ENCODE measurements around the gene RPL10. TPM values are rescaled to one million over a fixed set of nuclear protein-coding genes. Genes with fewer than 3 reads are reported as not detected.

Gene RPL10
- total RNA-seq, 4 donors from 2014 or later, result 2,150 to 7,554 (median 4,519) TPM

- WGBS, result 71% methylated on average over 7 of the region's 7 CpGs
- H3K4me1 ChIP-seq, result peaks cover 8 to 21% (median 14%) of the 10 kb centered on the region in 4 donors
- no peak for DNase-seq (ENCODE audit: extremely low spot score)
- no peaks in the 10 kb centered on the region for H3K9me3 ChIP-seq
- no peak overlapping the region for H3K4me3 ChIP-seq
- TF ChIP-seq POLR2AphosphoS5 (IDR thresholded peaks at IDR 0.05), result no peak
- TF ChIP-seq POLR2A (IDR thresholded peaks at IDR 0.05; ENCODE audit: low read depth), result no peak
- TF ChIP-seq EP300 (IDR thresholded peaks at IDR 0.05), result no peak
- no peak for TF ChIP-seq CTCF (IDR thresholded peaks at IDR 0.05)
- intact Hi-C loops (cut with DNase I), result no loop called here
- H3K36me3 ChIP-seq, result peaks cover 0 to 36% (median 11%) of the 10 kb centered on the region in 4 donors
- H3K27ac ChIP-seq (replicated peaks in 1 of 4), result no peak overlapping the region
- no peaks in the 10 kb centered on the region for H3K27me3 ChIP-seq
Observed at GRCh38 chrX:154417157-154417556, 19.0 kb downstream of the RPL10 start.

- intact Hi-C loops (cut with DNase I), result no loop called here
Observed at GRCh38 chrX:154419189-154419588, 21.0 kb downstream of the RPL10 start.

GRCh38 chrX:154419688-154420401 is 21.7 kb downstream of the RPL10 start:
- no peak for TF ChIP-seq POLR2A (IDR thresholded peaks at IDR 0.05; ENCODE audit: low read depth)
- TF ChIP-seq EP300 (IDR thresholded peaks at IDR 0.05), result no peak
- TF ChIP-seq CTCF (IDR thresholded peaks at IDR 0.05), result no peak
- no peak for TF ChIP-seq POLR2AphosphoS5 (IDR thresholded peaks at IDR 0.05)
- Histone ChIP-seq H3K27ac (replicated peaks in 1 of 4) (peak overlapping the region; percentile 15 to 33 (median 20)), H3K27me3 (no peaks in the 10 kb centered on the region), H3K4me3 (no peak overlapping the region), H3K4me1 (peaks cover 4 to 9% (median 6%) of the 10 kb centered on the region in 4 donors), H3K36me3 (peaks cover 0 to 24% (median 8%) of the 10 kb centered on the region in 4 donors), H3K9me3 (no peaks in the 10 kb centered on the region)
- no peak for DNase-seq (ENCODE audit: extremely low spot score)
- intact Hi-C loops (cut with DNase I), result no loop called here
- 73% methylated on average over 12 of the region's 19 CpGs for WGBS

More at GRCh38 chrX:154419189-154419588, 21.0 kb downstream of the RPL10 start:
- DNase-seq (ENCODE audit: extremely low spot score), result no peak
- peak overlapping the region in 1 of 4 donors; percentile 15 for H3K27ac ChIP-seq (replicated peaks in 1 of 4)
- peaks cover 4 to 9% (median 6%) of the 10 kb centered on the region in 4 donors for H3K4me1 ChIP-seq
- TF ChIP-seq POLR2A (IDR thresholded peaks at IDR 0.05; ENCODE audit: low read depth) (no peak), POLR2AphosphoS5 (IDR thresholded peaks at IDR 0.05) (no peak), CTCF (IDR thresholded peaks at IDR 0.05) (no peak), EP300 (IDR thresholded peaks at IDR 0.05) (no peak)
- no peaks in the 10 kb centered on the region for H3K9me3 ChIP-seq
- no peaks in the 10 kb centered on the region for H3K27me3 ChIP-seq
- no peak overlapping the region for H3K4me3 ChIP-seq
- WGBS, result 82% methylated on average over 8 of the region's 8 CpGs
- H3K36me3 ChIP-seq, result peaks cover 0 to 25% (median 8%) of the 10 kb centered on the region in 4 donors

- Histone ChIP-seq H3K27me3 (no peaks in the 10 kb centered on the region), H3K9me3 (no peaks in the 10 kb centered on the region), H3K4me3 (no peak overlapping the region), H3K36me3 (peaks cover 0 to 20% (median 5%) of the 10 kb centered on the region in 4 donors), H3K27ac (replicated peaks in 1 of 4) (peak overlapping the region in 3 of 4 donors; percentile 15 to 21 (median 20)), H3K4me1 (peaks cover 4 to 9% (median 6%) of the 10 kb centered on the region in 4 donors)
- TF ChIP-seq CTCF (IDR thresholded peaks at IDR 0.05) (no peak), POLR2AphosphoS5 (IDR thresholded peaks at IDR 0.05) (no peak), POLR2A (IDR thresholded peaks at IDR 0.05; ENCODE audit: low read depth) (no peak), EP300 (IDR thresholded peaks at IDR 0.05) (no peak)
- 78% methylated on average over 3 of the region's 10 CpGs for WGBS
- intact Hi-C loops (cut with DNase I), result no loop called here
- no peak for DNase-seq (ENCODE audit: extremely low spot score)
Observed at GRCh38 chrX:154420402-154420756, 22.2 kb downstream of the RPL10 start.
